DOHH2 (cell line): ENCODE results near the gene CBS.

ENCODE experiments used
- CTCF ChIP-seq: fragments of 200-600 bp; sonication (generic); IDR thresholded peaks from one replicate; pipeline ENCODE4 v1.5.1; 2014; ENCODE audit warnings: antibody characterized with exemption, mild to moderate bottlenecking, low read depth, low read length; ENCODE audit not compliant: poor library complexity, severe bottlenecking
- EZH2phosphoT487 ChIP-seq: fragments of 200-600 bp; sonication (generic); IDR thresholded peaks from 2 replicates; pipeline ENCODE4 v1.6.1; 2017; ENCODE audit warnings: borderline replicate concordance, mild to moderate bottlenecking, antibody characterized with exemption, low read length, moderate library complexity, mixed read lengths

GRCh38 chr21:43012596-43012995 lies 63.0 kb downstream of the CBS start:
- TF ChIP-seq CTCF (no peak), EZH2phosphoT487 (no peak)
